NOMO-1 treated with DMSO at 0.1 percent for 48 hours (cell line): ENCODE results near the gene ATP2B2.

Experiments
- DNase-seq: peaks from one replicate; lab custom pipeline; 2025; ENCODE audit not compliant: unreplicated experiment; lab: John Stamatoyannopoulos, UW

Gene ATP2B2

GRCh38 chr3:10350324-10350985, 154.9 kb downstream of the ATP2B2 start:
- DNase-seq, result no peak

GRCh38 chr3:10349801-10350200, 155.6 kb downstream of the ATP2B2 start:
- DNase-seq, result no peak

- no peak for DNase-seq
Measured at GRCh38 chr3:10348404-10348721, 157.0 kb downstream of the ATP2B2 start.

- DNase-seq, result no peak
Measured at GRCh38 chr3:10347648-10348403, 157.6 kb downstream of the ATP2B2 start.

- no peak for DNase-seq
Measured at GRCh38 chr3:10345911-10346310, 159.5 kb downstream of the ATP2B2 start.

- no peak for DNase-seq
Measured at GRCh38 chr3:10344944-10345575, 160.3 kb downstream of the ATP2B2 start.

GRCh38 chr3:10344147-10344943, 161.0 kb downstream of the ATP2B2 start:
- peak; percentile 34 for DNase-seq

- no peak for DNase-seq
Measured at GRCh38 chr3:10343526-10343925, 161.9 kb downstream of the ATP2B2 start.

GRCh38 chr3:10342781-10343180, 162.6 kb downstream of the ATP2B2 start:
- DNase-seq, result no peak

- no peak for DNase-seq
Measured at GRCh38 chr3:10341901-10342398, 163.4 kb downstream of the ATP2B2 start.

GRCh38 chr3:10340476-10340875, 164.9 kb downstream of the ATP2B2 start:
- DNase-seq, result no peak

GRCh38 chr3:10340046-10340445, 165.3 kb downstream of the ATP2B2 start:
- DNase-seq, result no peak

GRCh38 chr3:10339376-10339955, 165.9 kb downstream of the ATP2B2 start:
- no peak for DNase-seq

- no peak for DNase-seq
Measured at GRCh38 chr3:10338591-10339353, 166.6 kb downstream of the ATP2B2 start.

- no peak for DNase-seq
Measured at GRCh38 chr3:10338164-10338470, 167.3 kb downstream of the ATP2B2 start.

GRCh38 chr3:10337323-10338163, 167.8 kb downstream of the ATP2B2 start:
- no peak for DNase-seq

GRCh38 chr3:10336761-10337160, 168.6 kb downstream of the ATP2B2 start:
- no peak for DNase-seq

GRCh38 chr3:10335871-10336622, 169.3 kb downstream of the ATP2B2 start:
- DNase-seq, result no peak
